ENCODE measurements around the gene RTN4RL1. TPM values are rescaled to one million over a fixed set of nuclear protein-coding genes. Genes with fewer than 3 reads are reported as not detected.

RTN4RL1 gene
- total RNA-seq, 2 donors from 2014 or later, result 0.09 TPM; not detected in 1

GRCh38 chr17:1919201-1919600 is 105.9 kb downstream of the RTN4RL1 start:
- Mint-ChIP-seq H3K27me3 (no peaks in the 10 kb centered on the region), H3K27ac (no peak overlapping the region), H3K36me3 (ENCODE audit: low read depth) (no peaks in the 10 kb centered on the region), H3K4me1 (no peaks in the 10 kb centered on the region), H3K4me3 (no peak overlapping the region), H3K9me3 (no peaks in the 10 kb centered on the region)
- ATAC-seq (replicated peaks), result no peak

GRCh38 chr17:1918346-1919162 is 106.6 kb downstream of the RTN4RL1 start:
- Mint-ChIP-seq H3K36me3 (ENCODE audit: low read depth) (no peaks in the 10 kb centered on the region), H3K4me3 (no peak overlapping the region), H3K4me1 (no peaks in the 10 kb centered on the region), H3K27me3 (no peaks in the 10 kb centered on the region), H3K27ac (no peak overlapping the region), H3K9me3 (no peaks in the 10 kb centered on the region)
- ATAC-seq (replicated peaks), result no peak

- no peaks in the 10 kb centered on the region for H3K9me3 Mint-ChIP-seq
- no peak overlapping the region for H3K4me3 Mint-ChIP-seq
- H3K4me1 Mint-ChIP-seq, result no peaks in the 10 kb centered on the region
- ATAC-seq (replicated peaks), result no peak
- no peaks in the 10 kb centered on the region for H3K36me3 Mint-ChIP-seq (ENCODE audit: low read depth)
- H3K27me3 Mint-ChIP-seq, result peaks cover 2% of the 10 kb centered on the region
- H3K27ac Mint-ChIP-seq, result no peak overlapping the region
Observed at GRCh38 chr17:1916963-1917715, 108.0 kb downstream of the RTN4RL1 start.

GRCh38 chr17:1916316-1916715 is 108.8 kb downstream of the RTN4RL1 start:
- H3K4me1 Mint-ChIP-seq, result no peaks in the 10 kb centered on the region
- no peak for ATAC-seq (replicated peaks)
- no peak overlapping the region for H3K4me3 Mint-ChIP-seq
- no peaks in the 10 kb centered on the region for H3K36me3 Mint-ChIP-seq (ENCODE audit: low read depth)
- H3K9me3 Mint-ChIP-seq, result no peaks in the 10 kb centered on the region
- H3K27ac Mint-ChIP-seq, result no peak overlapping the region
- peaks cover 9% of the 10 kb centered on the region for H3K27me3 Mint-ChIP-seq

GRCh38 chr17:1915889-1916288 is 109.2 kb downstream of the RTN4RL1 start:
- Mint-ChIP-seq H3K27me3 (peaks cover 9% of the 10 kb centered on the region), H3K9me3 (no peaks in the 10 kb centered on the region), H3K4me3 (no peak overlapping the region), H3K4me1 (no peaks in the 10 kb centered on the region), H3K27ac (no peak overlapping the region), H3K36me3 (ENCODE audit: low read depth) (no peaks in the 10 kb centered on the region)
- no peak for ATAC-seq (replicated peaks)

GRCh38 chr17:1914661-1915083 is 110.5 kb downstream of the RTN4RL1 start:
- Mint-ChIP-seq H3K27ac (no peak overlapping the region), H3K9me3 (no peaks in the 10 kb centered on the region), H3K36me3 (ENCODE audit: low read depth) (no peaks in the 10 kb centered on the region), H3K27me3 (peaks cover 13% of the 10 kb centered on the region), H3K4me1 (no peaks in the 10 kb centered on the region), H3K4me3 (no peak overlapping the region)
- no peak for ATAC-seq (replicated peaks)

- no peak for ATAC-seq (replicated peaks)
- Mint-ChIP-seq H3K4me1 (no peaks in the 10 kb centered on the region), H3K27me3 (peaks cover 21% of the 10 kb centered on the region), H3K36me3 (ENCODE audit: low read depth) (no peaks in the 10 kb centered on the region), H3K9me3 (no peaks in the 10 kb centered on the region), H3K27ac (no peak overlapping the region), H3K4me3 (no peak overlapping the region)
Observed at GRCh38 chr17:1913702-1914101, 111.4 kb downstream of the RTN4RL1 start.

- Mint-ChIP-seq H3K36me3 (ENCODE audit: low read depth) (no peaks in the 10 kb centered on the region), H3K9me3 (no peaks in the 10 kb centered on the region), H3K27ac (no peak overlapping the region), H3K27me3 (peaks cover 28% of the 10 kb centered on the region), H3K4me3 (no peak overlapping the region), H3K4me1 (no peaks in the 10 kb centered on the region)
- ATAC-seq (replicated peaks), result no peak
Observed at GRCh38 chr17:1912146-1912545, 113.0 kb downstream of the RTN4RL1 start.

- H3K27me3 Mint-ChIP-seq, result peaks cover 44% of the 10 kb centered on the region
Observed at GRCh38 chr17:1909985-1910384, 115.1 kb downstream of the RTN4RL1 start.

GRCh38 chr17:1908699-1909309 is 116.3 kb downstream of the RTN4RL1 start:
- Mint-ChIP-seq H3K9me3 (no peaks in the 10 kb centered on the region), H3K4me3 (peak overlapping the region; percentile 23)
- ATAC-seq (replicated peaks), result peak; percentile 65

More at GRCh38 chr17:1909985-1910384, 115.1 kb downstream of the RTN4RL1 start:
- H3K4me1 Mint-ChIP-seq, result no peaks in the 10 kb centered on the region
- no peak overlapping the region for H3K4me3 Mint-ChIP-seq
- no peak overlapping the region for H3K27ac Mint-ChIP-seq
- H3K9me3 Mint-ChIP-seq, result no peaks in the 10 kb centered on the region
- no peak for ATAC-seq (replicated peaks)
- no peaks in the 10 kb centered on the region for H3K36me3 Mint-ChIP-seq (ENCODE audit: low read depth)

GRCh38 chr17:1907909-1908698 is 117.0 kb downstream of the RTN4RL1 start:
- Mint-ChIP-seq H3K4me3 (peak overlapping the region; percentile 23), H3K36me3 (ENCODE audit: low read depth) (no peaks in the 10 kb centered on the region), H3K9me3 (no peaks in the 10 kb centered on the region), H3K27ac (no peak overlapping the region), H3K27me3 (peaks cover 50% of the 10 kb centered on the region), H3K4me1 (no peaks in the 10 kb centered on the region)
- ATAC-seq (replicated peaks), result no peak

More at GRCh38 chr17:1908699-1909309, 116.3 kb downstream of the RTN4RL1 start:
- Mint-ChIP-seq H3K36me3 (ENCODE audit: low read depth) (no peaks in the 10 kb centered on the region), H3K4me1 (no peaks in the 10 kb centered on the region), H3K27ac (no peak overlapping the region), H3K27me3 (peaks cover 47% of the 10 kb centered on the region)

GRCh38 chr17:1907216-1907631 is 117.9 kb downstream of the RTN4RL1 start:
- Mint-ChIP-seq H3K4me1 (no peaks in the 10 kb centered on the region), H3K4me3 (no peak overlapping the region), H3K9me3 (no peaks in the 10 kb centered on the region), H3K27ac (no peak overlapping the region), H3K36me3 (ENCODE audit: low read depth) (no peaks in the 10 kb centered on the region), H3K27me3 (peaks cover 49% of the 10 kb centered on the region)
- no peak for ATAC-seq (replicated peaks)

- Mint-ChIP-seq H3K4me3 (no peak overlapping the region), H3K27ac (no peak overlapping the region), H3K4me1 (no peaks in the 10 kb centered on the region), H3K27me3 (peaks cover 44% of the 10 kb centered on the region), H3K36me3 (ENCODE audit: low read depth) (no peaks in the 10 kb centered on the region), H3K9me3 (no peaks in the 10 kb centered on the region)
- ATAC-seq (replicated peaks), result no peak
Observed at GRCh38 chr17:1906662-1907101, 118.5 kb downstream of the RTN4RL1 start.

Measured in activated T-helper 17 cell treated with anti-CD3 and anti-CD28 coated beads, Interleukin-2, amount 50 U/mL, for 72 hours (primary cell).